Measurements from ENCODE around the gene GLIS1. TPM values are rescaled to one million over a fixed set of nuclear protein-coding genes. Genes with fewer than 3 reads are reported as not detected.

The GLIS1 gene
- total and polyA plus RNA-seq, 2 experiments from 2014 or later = 0.26 to 0.31 TPM

GRCh38 chr1:53562291-53562980 is 176.5 kb downstream of the GLIS1 start:
- Histone ChIP-seq H4K20me1 (replicated peaks; ENCODE audit: insufficient read depth) (no peaks in the 10 kb centered on the region), H3K27ac (ENCODE audit: low read depth) (no peak overlapping the region), H3K4me1 (ENCODE audit: insufficient read depth) (no peaks in the 10 kb centered on the region), H3K36me3 (ENCODE audit: insufficient read depth) (no peaks in the 10 kb centered on the region), H3K4me2 (no peak overlapping the region), H2AFZ (no peak overlapping the region), H3K27me3 (ENCODE audit: insufficient read depth) (no peaks in the 10 kb centered on the region), H3K9me2 (ENCODE audit: insufficient read depth) (no peaks in the 10 kb centered on the region), H3K4me3 (no peak overlapping the region), H3F3A (replicated peaks; ENCODE audit: low read depth) (no peaks in the 10 kb centered on the region), H3K79me2 (replicated peaks; ENCODE audit: insufficient read depth) (no peaks in the 10 kb centered on the region)
- Mint-ChIP-seq H3K9me3 (peaks cover 8% of the 10 kb centered on the region), H3K27ac (no peak overlapping the region), H3K36me3 (ENCODE audit: low read depth) (peaks cover 7% of the 10 kb centered on the region), H3K4me3 (no peak overlapping the region), H3K27me3 (ENCODE audit: insufficient read depth, low read depth, poor library complexity) (peaks cover 10% of the 10 kb centered on the region), H3K4me1 (peaks cover 4% of the 10 kb centered on the region)
- TF ChIP-seq, protein P1, sequence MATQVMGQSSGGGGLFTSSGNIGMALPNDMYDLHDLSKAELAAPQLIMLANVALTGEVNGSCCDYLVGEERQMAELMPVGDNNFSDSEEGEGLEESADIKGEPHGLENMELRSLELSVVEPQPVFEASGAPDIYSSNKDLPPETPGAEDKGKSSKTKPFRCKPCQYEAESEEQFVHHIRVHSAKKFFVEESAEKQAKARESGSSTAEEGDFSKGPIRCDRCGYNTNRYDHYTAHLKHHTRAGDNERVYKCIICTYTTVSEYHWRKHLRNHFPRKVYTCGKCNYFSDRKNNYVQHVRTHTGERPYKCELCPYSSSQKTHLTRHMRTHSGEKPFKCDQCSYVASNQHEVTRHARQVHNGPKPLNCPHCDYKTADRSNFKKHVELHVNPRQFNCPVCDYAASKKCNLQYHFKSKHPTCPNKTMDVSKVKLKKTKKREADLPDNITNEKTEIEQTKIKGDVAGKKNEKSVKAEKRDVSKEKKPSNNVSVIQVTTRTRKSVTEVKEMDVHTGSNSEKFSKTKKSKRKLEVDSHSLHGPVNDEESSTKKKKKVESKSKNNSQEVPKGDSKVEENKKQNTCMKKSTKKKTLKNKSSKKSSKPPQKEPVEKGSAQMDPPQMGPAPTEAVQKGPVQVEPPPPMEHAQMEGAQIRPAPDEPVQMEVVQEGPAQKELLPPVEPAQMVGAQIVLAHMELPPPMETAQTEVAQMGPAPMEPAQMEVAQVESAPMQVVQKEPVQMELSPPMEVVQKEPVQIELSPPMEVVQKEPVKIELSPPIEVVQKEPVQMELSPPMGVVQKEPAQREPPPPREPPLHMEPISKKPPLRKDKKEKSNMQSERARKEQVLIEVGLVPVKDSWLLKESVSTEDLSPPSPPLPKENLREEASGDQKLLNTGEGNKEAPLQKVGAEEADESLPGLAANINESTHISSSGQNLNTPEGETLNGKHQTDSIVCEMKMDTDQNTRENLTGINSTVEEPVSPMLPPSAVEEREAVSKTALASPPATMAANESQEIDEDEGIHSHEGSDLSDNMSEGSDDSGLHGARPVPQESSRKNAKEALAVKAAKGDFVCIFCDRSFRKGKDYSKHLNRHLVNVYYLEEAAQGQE (IDR thresholded peaks at IDR 0.05; ENCODE audit: unreplicated experiment) = no peak
- TF ChIP-seq, protein P2, sequence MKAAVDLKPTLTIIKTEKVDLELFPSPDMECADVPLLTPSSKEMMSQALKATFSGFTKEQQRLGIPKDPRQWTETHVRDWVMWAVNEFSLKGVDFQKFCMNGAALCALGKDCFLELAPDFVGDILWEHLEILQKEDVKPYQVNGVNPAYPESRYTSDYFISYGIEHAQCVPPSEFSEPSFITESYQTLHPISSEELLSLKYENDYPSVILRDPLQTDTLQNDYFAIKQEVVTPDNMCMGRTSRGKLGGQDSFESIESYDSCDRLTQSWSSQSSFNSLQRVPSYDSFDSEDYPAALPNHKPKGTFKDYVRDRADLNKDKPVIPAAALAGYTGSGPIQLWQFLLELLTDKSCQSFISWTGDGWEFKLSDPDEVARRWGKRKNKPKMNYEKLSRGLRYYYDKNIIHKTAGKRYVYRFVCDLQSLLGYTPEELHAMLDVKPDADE (IDR thresholded peaks at IDR 0.05) = no peak
- TF ChIP-seq ZNF114 (CRISPR knock-in tag; IDR thresholded peaks at IDR 0.05) = no peak
- TF ChIP-seq NANOG (IDR thresholded peaks at IDR 0.05; ENCODE audit: borderline replicate concordance) = no peak
- TF ChIP-seq EZH2 (IDR thresholded peaks at IDR 0.05; ENCODE audit: low read depth, unreplicated experiment) = no peak
- TF ChIP-seq ZNF331 (CRISPR knock-in tag; IDR thresholded peaks at IDR 0.05; ENCODE audit: low read depth) = no peak
- no peak for TF ChIP-seq STAT1 (IDR thresholded peaks at IDR 0.05; ENCODE audit: unreplicated experiment)
- no peak for ATAC-seq
- DNase-seq (ENCODE audit: low spot score) = no peak

- TF ChIP-seq ZNF462 (CRISPR knock-in tag; IDR thresholded peaks at IDR 0.05) (no peak), STAT1 (IDR thresholded peaks at IDR 0.05; ENCODE audit: unreplicated experiment) (no peak), NANOG (IDR thresholded peaks at IDR 0.05; ENCODE audit: borderline replicate concordance) (no peak), ZNF331 (CRISPR knock-in tag; IDR thresholded peaks at IDR 0.05; ENCODE audit: low read depth) (no peak)
- ATAC-seq (no peak), DNase-seq (ENCODE audit: low spot score) (no peak)
- Mint-ChIP-seq H3K4me1 (peaks cover 4% of the 10 kb centered on the region), H3K9me3 (no peaks in the 10 kb centered on the region), H3K4me3 (no peak overlapping the region), H3K27ac (no peak overlapping the region), H3K27me3 (ENCODE audit: insufficient read depth, low read depth, poor library complexity) (peaks cover 10% of the 10 kb centered on the region), H3K36me3 (ENCODE audit: low read depth) (no peaks in the 10 kb centered on the region)
- no peak overlapping the region for H3K4me3 ChIP-seq
- H3K27me3 ChIP-seq (ENCODE audit: insufficient read depth) = no peaks in the 10 kb centered on the region
- H3K27ac ChIP-seq (ENCODE audit: low read depth) = no peak overlapping the region
- no peak overlapping the region for H3K4me2 ChIP-seq
- no peaks in the 10 kb centered on the region for H3K9me2 ChIP-seq (ENCODE audit: insufficient read depth)
- H3F3A ChIP-seq (replicated peaks; ENCODE audit: low read depth) = no peaks in the 10 kb centered on the region
- H2AFZ ChIP-seq = no peak overlapping the region
- H3K36me3 ChIP-seq (ENCODE audit: insufficient read depth) = no peaks in the 10 kb centered on the region
- no peaks in the 10 kb centered on the region for H4K20me1 ChIP-seq (replicated peaks; ENCODE audit: insufficient read depth)
- no peaks in the 10 kb centered on the region for H3K79me2 ChIP-seq (replicated peaks; ENCODE audit: insufficient read depth)
- H3K4me1 ChIP-seq (ENCODE audit: insufficient read depth) = no peaks in the 10 kb centered on the region
Observed at GRCh38 chr1:53561503-53562105, 177.4 kb downstream of the GLIS1 start.

Measured in GM23338 (cell line).